ENCODE measurements around the gene ADNP2. TPM values are rescaled to one million over a fixed set of nuclear protein-coding genes. Genes with fewer than 3 reads are reported as not detected.

The ADNP2 gene
- total RNA-seq, 4 donors from 2014 or later, result 11.9 to 19.8 (median 15.2) TPM

- TF ChIP-seq, protein P1, sequence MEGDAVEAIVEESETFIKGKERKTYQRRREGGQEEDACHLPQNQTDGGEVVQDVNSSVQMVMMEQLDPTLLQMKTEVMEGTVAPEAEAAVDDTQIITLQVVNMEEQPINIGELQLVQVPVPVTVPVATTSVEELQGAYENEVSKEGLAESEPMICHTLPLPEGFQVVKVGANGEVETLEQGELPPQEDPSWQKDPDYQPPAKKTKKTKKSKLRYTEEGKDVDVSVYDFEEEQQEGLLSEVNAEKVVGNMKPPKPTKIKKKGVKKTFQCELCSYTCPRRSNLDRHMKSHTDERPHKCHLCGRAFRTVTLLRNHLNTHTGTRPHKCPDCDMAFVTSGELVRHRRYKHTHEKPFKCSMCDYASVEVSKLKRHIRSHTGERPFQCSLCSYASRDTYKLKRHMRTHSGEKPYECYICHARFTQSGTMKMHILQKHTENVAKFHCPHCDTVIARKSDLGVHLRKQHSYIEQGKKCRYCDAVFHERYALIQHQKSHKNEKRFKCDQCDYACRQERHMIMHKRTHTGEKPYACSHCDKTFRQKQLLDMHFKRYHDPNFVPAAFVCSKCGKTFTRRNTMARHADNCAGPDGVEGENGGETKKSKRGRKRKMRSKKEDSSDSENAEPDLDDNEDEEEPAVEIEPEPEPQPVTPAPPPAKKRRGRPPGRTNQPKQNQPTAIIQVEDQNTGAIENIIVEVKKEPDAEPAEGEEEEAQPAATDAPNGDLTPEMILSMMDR (IDR thresholded peaks at IDR 0.05; ENCODE audit: low read depth), result no peak
These were observed 38.2 kb upstream of the ADNP2 start for GRCh38 chr18:80070825-80071224.

DNA sequence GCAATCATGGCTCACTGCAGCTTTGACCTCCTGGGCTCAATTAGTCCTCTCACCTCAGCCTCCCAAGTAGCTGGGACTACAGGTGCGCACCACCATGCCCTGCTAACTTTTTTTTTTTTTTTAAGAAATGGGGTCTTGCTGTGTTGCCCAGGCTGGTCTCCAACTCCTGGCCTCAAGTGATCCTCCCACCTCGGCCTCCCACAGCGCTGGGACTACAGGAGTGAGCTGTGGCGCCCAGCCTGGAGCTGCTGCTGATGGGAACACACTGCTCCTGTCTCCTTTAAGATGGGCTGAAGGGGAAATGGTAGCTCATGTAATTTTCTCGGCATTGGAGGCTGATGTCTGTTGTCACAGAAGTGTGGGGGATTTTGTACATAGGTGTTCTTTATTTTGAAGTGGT lies 34.9 kb upstream of the ADNP2 start:
- TF ChIP-seq, protein P1 (IDR thresholded peaks at IDR 0.05; ENCODE audit: low read depth), result no peak

- TF ChIP-seq, protein P1 (IDR thresholded peaks at IDR 0.05; ENCODE audit: low read depth), result no peak
These were observed 34.4 kb upstream of the ADNP2 start for GRCh38 chr18:80074697-80075096.

DNA sequence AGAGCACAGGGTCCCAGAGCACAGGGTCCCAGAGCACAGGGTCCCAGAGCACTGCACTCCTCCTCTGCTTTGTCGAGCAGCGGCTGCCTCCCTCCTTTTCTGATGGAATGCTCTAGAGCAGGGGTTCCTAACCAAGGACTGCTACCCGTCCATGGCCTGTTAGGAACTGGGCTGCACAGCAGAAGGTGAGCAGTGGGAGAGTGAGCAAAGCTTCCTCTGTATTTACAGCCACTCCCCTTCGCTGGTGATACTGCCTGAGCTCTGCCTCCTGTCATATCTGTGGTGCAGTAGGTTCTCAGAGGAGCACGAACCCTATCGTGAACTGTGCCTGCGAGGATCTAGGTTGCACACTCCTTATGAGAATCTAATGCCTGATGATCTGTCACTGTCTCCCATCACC lies 33.1 kb upstream of the ADNP2 start:
- TF ChIP-seq, protein P1 (IDR thresholded peaks at IDR 0.05; ENCODE audit: low read depth), result no peak

DNA sequence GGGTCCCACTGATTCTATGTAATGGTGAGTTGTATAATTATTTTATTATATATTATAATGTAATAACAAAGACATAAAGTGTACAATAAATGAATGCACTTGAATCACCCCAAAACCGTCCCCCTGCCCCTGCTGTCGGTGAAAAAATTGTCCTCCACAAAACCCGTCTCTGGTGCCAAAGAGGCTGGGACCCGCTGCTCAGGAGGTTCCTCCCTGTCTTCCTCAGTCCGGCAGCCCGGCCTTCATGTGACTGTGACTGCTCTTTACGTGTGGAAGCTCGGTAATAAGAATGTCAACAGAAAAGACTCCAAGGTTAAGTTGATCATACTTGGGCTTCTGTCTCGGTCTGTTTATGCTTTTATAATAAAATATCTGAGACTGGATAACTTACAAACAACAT lies 32.7 kb upstream of the ADNP2 start:
- TF ChIP-seq, protein P1 (IDR thresholded peaks at IDR 0.05; ENCODE audit: low read depth), result no peak

GRCh38 chr18:80077873-80078272 lies 31.2 kb upstream of the ADNP2 start:
- TF ChIP-seq, protein P1 (IDR thresholded peaks at IDR 0.05; ENCODE audit: low read depth), result no peak

GRCh38 chr18:80086281-80086680 lies 22.8 kb upstream of the ADNP2 start:
- TF ChIP-seq, protein P1 (IDR thresholded peaks at IDR 0.05; ENCODE audit: low read depth), result no peak

All from subcutaneous adipose tissue (tissue), 4 donors.